ENCODE data around the gene CLCN7. TPM values are rescaled to one million over a fixed set of nuclear protein-coding genes. Genes with fewer than 3 reads are reported as not detected.

CLCN7 gene
- total RNA-seq, 4 donors from 2014 or later: 24.8 to 45.8 (median 38.4) TPM

GRCh38 chr16:1455190-1456171 lies 19.3 kb downstream of the CLCN7 start:
- Histone ChIP-seq H3K27me3 (no peaks in the 10 kb centered on the region), H3K4me3 (no peak overlapping the region), H3K4me1 (no peaks in the 10 kb centered on the region), H3K27ac (no peak overlapping the region), H3K9me3 (no peaks in the 10 kb centered on the region), H3K36me3 (peaks cover 0 to 79% of the 10 kb centered on the region in 2 donors)
- DNase-seq (no peak), ATAC-seq (no peak)
- TF ChIP-seq CTCF (IDR thresholded peaks at IDR 0.05 in 4 of 5, conservative IDR thresholded peaks at IDR 0.05 in 1 of 5): no peak
- TF ChIP-seq POLR2A (IDR thresholded peaks at IDR 0.05): no peak
- intact Hi-C loops (cut with DNase I; ENCODE audit: low total_unique reads) (no loop called here), in situ Hi-C loops (cut with MboI; ENCODE audit: low sequenced_read_pairs in 4 of 4) (no loop called here)

GRCh38 chr16:1454561-1454960 lies 20.3 kb downstream of the CLCN7 start:
- Histone ChIP-seq H3K27ac (no peak overlapping the region), H3K9me3 (no peaks in the 10 kb centered on the region), H3K27me3 (no peaks in the 10 kb centered on the region), H3K4me1 (no peaks in the 10 kb centered on the region), H3K36me3 (peaks cover 0 to 82% of the 10 kb centered on the region in 2 donors), H3K4me3 (no peak overlapping the region)
- DNase-seq: no peak
- in situ Hi-C loops (cut with MboI; ENCODE audit: low sequenced_read_pairs in 4 of 4): no loop called here
- TF ChIP-seq POLR2A (IDR thresholded peaks at IDR 0.05) (no peak), CTCF (IDR thresholded peaks at IDR 0.05 in 4 of 5, conservative IDR thresholded peaks at IDR 0.05 in 1 of 5) (no peak)
- intact Hi-C loops (cut with DNase I; ENCODE audit: low total_unique reads): no loop called here
- no peak for ATAC-seq

GRCh38 chr16:1453316-1453715 lies 21.5 kb downstream of the CLCN7 start:
- Histone ChIP-seq H3K4me1 (no peaks in the 10 kb centered on the region), H3K27me3 (no peaks in the 10 kb centered on the region), H3K4me3 (no peak overlapping the region), H3K27ac (no peak overlapping the region), H3K36me3 (peaks cover 0 to 86% of the 10 kb centered on the region in 2 donors), H3K9me3 (no peaks in the 10 kb centered on the region)
- no peak for ATAC-seq
- in situ Hi-C loops (cut with MboI; ENCODE audit: low sequenced_read_pairs in 4 of 4) (no loop called here), intact Hi-C loops (cut with DNase I; ENCODE audit: low total_unique reads) (no loop called here)
- TF ChIP-seq POLR2A (IDR thresholded peaks at IDR 0.05): no peak
- no peak for TF ChIP-seq CTCF (IDR thresholded peaks at IDR 0.05 in 4 of 5, conservative IDR thresholded peaks at IDR 0.05 in 1 of 5)
- no peak for DNase-seq

- Histone ChIP-seq H3K4me1 (no peaks in the 10 kb centered on the region), H3K27ac (no peak overlapping the region), H3K4me3 (no peak overlapping the region), H3K27me3 (no peaks in the 10 kb centered on the region), H3K36me3 (peaks cover 0 to 88% of the 10 kb centered on the region in 2 donors), H3K9me3 (no peaks in the 10 kb centered on the region)
- intact Hi-C loops (cut with DNase I; ENCODE audit: low total_unique reads): no loop called here
- DNase-seq: no peak
- TF ChIP-seq POLR2A (IDR thresholded peaks at IDR 0.05): no peak
- no peak for TF ChIP-seq CTCF (IDR thresholded peaks at IDR 0.05 in 4 of 5, conservative IDR thresholded peaks at IDR 0.05 in 1 of 5)
- in situ Hi-C loops (cut with MboI; ENCODE audit: low sequenced_read_pairs in 4 of 4): no loop called here
- ATAC-seq: no peak
These were observed 22.3 kb downstream of the CLCN7 start for GRCh38 chr16:1452530-1452929.
